Cardiac muscle cell (in vitro differentiated cells and primary cell): ENCODE results near the gene RASGRP3. TPM values are rescaled to one million over a fixed set of nuclear protein-coding genes. Genes with fewer than 3 reads are reported as not detected.

Experiments
- DNase-seq, 2 donors: peaks; one replicate each; pipeline versions ENCODE4 v3.0.0 to v3.0.0-alpha.2; 2010 to 2017; ENCODE audit warnings: low read depth in 1 of 2, low spot score in 1 of 2
- H3K27ac ChIP-seq: fragments of 200-600 bp; sonication (generic); 2 replicates; pipeline ENCODE4 v1.5.1; 2016
- H3K27me3 ChIP-seq: fragments of 200-600 bp; sonication (generic); 2 replicates; pipeline ENCODE4 v1.6.0; 2016; ENCODE audit warnings: control low read depth
- H3K36me3 ChIP-seq: fragments of 200-600 bp; sonication (generic); 2 replicates; pipeline ENCODE4 v1.5.1; 2016; ENCODE audit warnings: control low read depth
- H3K4me1 ChIP-seq: fragments of 200-600 bp; sonication (generic); 2 replicates; pipeline ENCODE4 v1.8.1; 2017; ENCODE audit warnings: low read depth, mild to moderate bottlenecking, mixed run types
- H3K4me3 ChIP-seq: fragments of 200-600 bp; sonication (generic); 2 replicates; pipeline ENCODE4 v1.5.1; 2016; ENCODE audit warnings: mild to moderate bottlenecking
- H3K9me3 ChIP-seq: fragments of 200-600 bp; sonication (generic); 2 replicates; pipeline ENCODE4 v1.5.1; 2017; ENCODE audit warnings: low read depth, mild to moderate bottlenecking, control low read depth
- CTCF ChIP-seq: IDR thresholded peaks from 2 replicates; pipeline ENCODE4 v1.5.1; 2012; ENCODE audit warnings: low read depth, mild to moderate bottlenecking, low read length
- polyA plus RNA-seq: library from polyadenylated mRNA; unstranded; fragments of >200 nt; fragmentation: Nextera tagmentation; extraction: Ambion mirVana; gene quantifications from 2 replicates; pipeline ENCODE4 v1.2.1, GENCODE V29; 2016
- total RNA-seq: library from RNA; depleted of rRNA; stranded (reverse); fragments of >200 nt; gene quantifications from 2 replicates; pipeline ENCODE4 v1.2.3, GENCODE V29; 2016

RASGRP3 gene
- total and polyA plus RNA-seq, 2 experiments from 2014 or later: 19.8 to 21.3 TPM

DNA sequence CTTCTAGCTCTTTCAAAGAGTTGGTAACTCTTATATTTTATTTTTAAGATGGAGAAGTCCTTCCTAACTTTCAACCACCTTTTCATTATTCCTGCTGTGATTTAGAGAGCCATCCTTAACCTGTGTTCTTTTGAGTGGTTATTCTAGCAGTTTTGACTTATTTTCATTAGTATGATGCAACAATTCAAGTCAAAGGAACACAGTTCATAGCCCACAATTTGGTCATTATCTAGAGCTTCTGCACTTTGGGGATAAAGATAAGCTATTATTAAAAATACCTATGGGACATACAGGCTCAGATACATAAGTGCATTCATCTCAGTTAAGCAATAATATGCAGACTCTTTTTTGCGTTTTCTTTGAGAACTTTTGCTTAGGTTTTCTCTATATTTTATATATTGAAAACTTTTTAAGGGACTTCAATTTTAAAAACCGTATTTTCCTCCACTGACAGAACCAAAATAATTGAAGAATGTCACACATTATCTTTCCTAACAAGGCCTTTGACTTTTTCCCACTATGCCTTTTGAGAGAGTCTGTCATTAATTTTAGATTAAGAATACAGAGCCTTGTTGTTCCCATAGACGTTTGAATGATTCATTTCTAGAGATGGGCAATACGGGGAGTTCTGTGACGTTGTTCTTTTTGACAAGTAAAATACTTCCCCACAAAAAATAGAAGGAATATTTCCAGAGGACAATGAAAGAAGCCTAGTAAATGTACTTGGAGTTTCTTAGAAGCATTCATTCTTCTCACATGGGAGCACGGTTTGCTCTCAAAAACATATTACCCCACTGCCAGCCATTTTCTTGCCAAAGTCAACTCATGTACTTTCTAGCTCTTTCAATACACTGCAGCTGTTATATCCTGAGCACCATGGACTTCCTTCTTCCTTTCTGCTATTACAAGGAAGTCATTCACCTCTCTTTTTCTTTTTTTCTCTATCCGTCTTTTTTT, 42.9 kb upstream of the RASGRP3 start:
- Histone ChIP-seq H3K4me3 (no peak overlapping the region), H3K27ac (no peak overlapping the region), H3K27me3 (no peaks in the 10 kb centered on the region), H3K4me1 (peaks cover 13% of the 10 kb centered on the region), H3K9me3 (no peaks in the 10 kb centered on the region), H3K36me3 (no peaks in the 10 kb centered on the region)
- TF ChIP-seq CTCF: no peak
- peak in 1 of 2 donors; percentile 51 for DNase-seq

- H3K27ac ChIP-seq: peak overlapping the region; percentile 8
- H3K9me3 ChIP-seq: no peaks in the 10 kb centered on the region
- H3K27me3 ChIP-seq: no peaks in the 10 kb centered on the region
- no peaks in the 10 kb centered on the region for H3K36me3 ChIP-seq
- DNase-seq: no peak
- H3K4me3 ChIP-seq: no peak overlapping the region
- TF ChIP-seq CTCF: no peak
- H3K4me1 ChIP-seq: peaks cover 13% of the 10 kb centered on the region
Observed at GRCh38 chr2:33435518-33435917, 40.9 kb upstream of the RASGRP3 start.

DNA sequence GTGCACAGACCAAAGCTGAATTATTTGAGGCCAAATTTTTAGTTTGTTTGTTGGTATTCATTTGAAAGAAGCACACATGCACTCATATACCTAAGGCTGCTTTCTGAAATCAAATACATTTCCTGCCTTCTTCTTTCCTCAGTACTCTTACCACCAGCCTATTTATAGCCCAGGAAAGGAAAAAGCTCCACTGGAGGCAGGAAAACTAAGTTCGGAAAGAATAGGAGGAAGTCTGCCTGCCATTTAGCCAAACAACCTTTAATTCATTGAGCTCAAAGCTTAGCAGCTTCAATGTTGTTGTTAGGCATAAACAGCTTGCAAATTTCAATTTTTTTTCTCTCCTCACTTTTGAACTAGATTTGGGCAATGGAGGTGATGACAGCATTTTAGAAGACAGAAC, 40.4 kb upstream of the RASGRP3 start:
- no peaks in the 10 kb centered on the region for H3K9me3 ChIP-seq
- no peaks in the 10 kb centered on the region for H3K27me3 ChIP-seq
- peak; percentile 41 for DNase-seq
- H3K27ac ChIP-seq: peak overlapping the region; percentile 8
- no peaks in the 10 kb centered on the region for H3K36me3 ChIP-seq
- TF ChIP-seq CTCF: no peak
- H3K4me3 ChIP-seq: no peak overlapping the region
- peaks cover 13% of the 10 kb centered on the region for H3K4me1 ChIP-seq

- H3K4me1 ChIP-seq: peaks cover 13% of the 10 kb centered on the region
- H3K4me3 ChIP-seq: no peak overlapping the region
- H3K9me3 ChIP-seq: no peaks in the 10 kb centered on the region
- peak in 1 of 2 donors; percentile 92 for DNase-seq
- TF ChIP-seq CTCF: no peak
- H3K27me3 ChIP-seq: no peaks in the 10 kb centered on the region
- H3K27ac ChIP-seq: no peak overlapping the region
- H3K36me3 ChIP-seq: no peaks in the 10 kb centered on the region
Observed at GRCh38 chr2:33437297-33437696, 39.2 kb upstream of the RASGRP3 start.

GRCh38 chr2:33437815-33438214, 38.6 kb upstream of the RASGRP3 start:
- no peak for TF ChIP-seq CTCF
- Histone ChIP-seq H3K27me3 (no peaks in the 10 kb centered on the region), H3K9me3 (no peaks in the 10 kb centered on the region), H3K4me3 (no peak overlapping the region), H3K36me3 (no peaks in the 10 kb centered on the region), H3K4me1 (peaks cover 13% of the 10 kb centered on the region), H3K27ac (no peak overlapping the region)
- no peak for DNase-seq
